ENCODE data around the gene GPC1.

- TF ChIP-seq CEBPB (IDR thresholded peaks at IDR 0.05; ENCODE audit: low read depth, low read length): no peak
- no peak for TF ChIP-seq POLR2A (IDR thresholded peaks at IDR 0.05; ENCODE audit: low read depth, low read length)
- TF ChIP-seq FOS (IDR thresholded peaks at IDR 0.05; ENCODE audit: low read depth, low read length): no peak
- no peak for TF ChIP-seq RAD21 (IDR thresholded peaks at IDR 0.05; ENCODE audit: low read length)
- TF ChIP-seq, protein P1, sequence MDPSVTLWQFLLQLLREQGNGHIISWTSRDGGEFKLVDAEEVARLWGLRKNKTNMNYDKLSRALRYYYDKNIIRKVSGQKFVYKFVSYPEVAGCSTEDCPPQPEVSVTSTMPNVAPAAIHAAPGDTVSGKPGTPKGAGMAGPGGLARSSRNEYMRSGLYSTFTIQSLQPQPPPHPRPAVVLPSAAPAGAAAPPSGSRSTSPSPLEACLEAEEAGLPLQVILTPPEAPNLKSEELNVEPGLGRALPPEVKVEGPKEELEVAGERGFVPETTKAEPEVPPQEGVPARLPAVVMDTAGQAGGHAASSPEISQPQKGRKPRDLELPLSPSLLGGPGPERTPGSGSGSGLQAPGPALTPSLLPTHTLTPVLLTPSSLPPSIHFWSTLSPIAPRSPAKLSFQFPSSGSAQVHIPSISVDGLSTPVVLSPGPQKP (IDR thresholded peaks at IDR 0.05; ENCODE audit: borderline replicate concordance, low read depth, low read length): no peak
- TF ChIP-seq MXI1 (IDR thresholded peaks at IDR 0.05; ENCODE audit: borderline replicate concordance, low read depth, low read length): no peak
- TF ChIP-seq CTCF (conservative IDR thresholded peaks at IDR 0.05; ENCODE audit: low read depth, low read length): no peak
- TF ChIP-seq MAFK (IDR thresholded peaks at IDR 0.05; ENCODE audit: low read depth, low read length): no peak
- no peak for TF ChIP-seq NFE2L2 (IDR thresholded peaks at IDR 0.05; ENCODE audit: low read depth, low read length)
- TF ChIP-seq RCOR1 (IDR thresholded peaks at IDR 0.05; ENCODE audit: insufficient replicate concordance, low read length): no peak
- no peak for TF ChIP-seq SMC3 (IDR thresholded peaks at IDR 0.05; ENCODE audit: low read depth, low read length)
- TF ChIP-seq BHLHE40 (IDR thresholded peaks at IDR 0.05; ENCODE audit: low read depth, low read length): no peak
- no peak for TF ChIP-seq MAZ (IDR thresholded peaks at IDR 0.05; ENCODE audit: borderline replicate concordance, low read depth, low read length)
- TF ChIP-seq RFX5 (IDR thresholded peaks at IDR 0.05; ENCODE audit: low read depth, low read length): no peak
These were observed 10.9 kb upstream of the GPC1 start for GRCh38 chr2:240424341-240425235.
